AG09319 (cell line): ENCODE data around the gene STARD3.
A peak's percentile ranks its signal among the peaks of the same experiment; 100 is the strongest.

Experiments
- DNase-seq: peaks from one replicate; pipeline ENCODE4 v3.0.0-alpha.2; 2010; ENCODE audit warnings: low read depth; ENCODE audit errors: extremely low read depth
- CTCF ChIP-seq: IDR thresholded peaks from 2 replicates; pipeline ENCODE4 v1.5.1; 2011; ENCODE audit warnings: low read depth, mild to moderate bottlenecking, inconsistent platforms, low read length, moderate library complexity

The STARD3 gene

GRCh38 chr17:39618956-39619785, 17.8 kb upstream of the STARD3 start:
- DNase-seq: no peak
- no peak for TF ChIP-seq CTCF

GRCh38 chr17:39619786-39620101, 17.2 kb upstream of the STARD3 start:
- no peak for DNase-seq
- TF ChIP-seq CTCF: no peak

GRCh38 chr17:39621523-39622379, 15.2 kb upstream of the STARD3 start:
- DNase-seq: peak; percentile 44
- TF ChIP-seq CTCF: no peak; the same call in none of the 2 replicates

- DNase-seq: no peak
- TF ChIP-seq CTCF: no peak
Measured at GRCh38 chr17:39622380-39623006, 14.5 kb upstream of the STARD3 start.

GRCh38 chr17:39623356-39623950, 13.5 kb upstream of the STARD3 start:
- peak; percentile 22 for DNase-seq
- peak; percentile 95 for TF ChIP-seq CTCF

GRCh38 chr17:39624313-39624712, 12.6 kb upstream of the STARD3 start:
- TF ChIP-seq CTCF: no peak
- DNase-seq: no peak
